Hepatocyte (in vitro differentiated cells): ENCODE measurements around the gene PEMT. TPM values are rescaled to one million over a fixed set of nuclear protein-coding genes. Genes with fewer than 3 reads are reported as not detected.

Experiments
- DNase-seq: peaks from one replicate; pipeline ENCODE4 v3.0.0-alpha.2; 2016; ENCODE audit warnings: low spot score
- H2AFZ ChIP-seq: fragments of 200-600 bp; sonication (generic); 2 replicates; pipeline ENCODE4 v1.6.0; 2016; ENCODE audit warnings: antibody characterized with exemption, mild to moderate bottlenecking
- H3K27ac ChIP-seq: fragments of 200-600 bp; sonication (generic); 2 replicates; pipeline ENCODE4 v1.5.1; 2016; ENCODE audit warnings: mild to moderate bottlenecking
- H3K27me3 ChIP-seq: fragments of 200-600 bp; sonication (generic); 2 replicates; pipeline ENCODE4 v1.6.1; 2016
- H3K36me3 ChIP-seq: fragments of 200-600 bp; sonication (generic); replicated peaks from 2 replicates; pipeline ENCODE4 v1.5.1; 2016; ENCODE audit warnings: low read depth; ENCODE audit not compliant: insufficient read depth
- H3K4me1 ChIP-seq: fragments of 200-600 bp; sonication (generic); 2 replicates; pipeline ENCODE4 v1.5.1; 2016; ENCODE audit warnings: mild to moderate bottlenecking, moderate library complexity; ENCODE audit not compliant: insufficient read depth
- H3K4me2 ChIP-seq: fragments of 200-600 bp; sonication (generic); 2 replicates; pipeline ENCODE4 v1.6.0; 2016
- H3K4me3 ChIP-seq: fragments of 200-600 bp; sonication (generic); 2 replicates; pipeline ENCODE4 v1.5.1; 2016; ENCODE audit warnings: mild to moderate bottlenecking
- H3K79me2 ChIP-seq: fragments of 200-600 bp; sonication (generic); 2 replicates; pipeline ENCODE4 v1.6.0; 2017; ENCODE audit warnings: mild to moderate bottlenecking
- H3K9me2 ChIP-seq: fragments of 200-600 bp; sonication (generic); replicated peaks from 2 replicates; pipeline ENCODE4 v1.6.0; 2017; ENCODE audit warnings: mild to moderate bottlenecking; ENCODE audit not compliant: insufficient read depth
- H3K9me3 ChIP-seq: fragments of 200-600 bp; sonication (generic); 2 replicates; pipeline ENCODE4 v1.5.1; 2016; ENCODE audit warnings: low read depth, mild to moderate bottlenecking
- H4K20me1 ChIP-seq: fragments of 200-600 bp; sonication (generic); 2 replicates; pipeline ENCODE4 v1.6.0; 2016; ENCODE audit warnings: mild to moderate bottlenecking; ENCODE audit not compliant: insufficient read depth, poor library complexity, severe bottlenecking
- CTCF ChIP-seq: fragments of 200-600 bp; sonication (generic); IDR thresholded peaks from 2 replicates; pipeline ENCODE4 v1.5.1; 2016; ENCODE audit warnings: antibody characterized with exemption, mild to moderate bottlenecking; ENCODE audit not compliant: poor library complexity
- EZH2 ChIP-seq: fragments of 200-600 bp; sonication (generic); IDR thresholded peaks from 2 replicates; pipeline ENCODE4 v1.6.1; 2016; ENCODE audit warnings: antibody characterized with exemption, mild to moderate bottlenecking, borderline replicate concordance
- EZH2phosphoT487 ChIP-seq: fragments of 200-600 bp; sonication (generic); IDR thresholded peaks from one replicate; pipeline ENCODE4 v1.6.1; 2018; ENCODE audit warnings: antibody characterized with exemption, mild to moderate bottlenecking, low read depth, moderate library complexity; ENCODE audit not compliant: unreplicated experiment, severe bottlenecking
- WGBS: methylation state at CpG from one replicate; pipeline ENCODE4 v1.1.6; 2016; ENCODE audit warnings: low lambda C conversion rate; ENCODE audit errors: missing lambda C conversion rate; 5-methylcytosine and 5-hydroxymethylcytosine counted together
- polyA plus RNA-seq: library from polyadenylated mRNA; unstranded; fragments of >200 nt; fragmentation: Nextera tagmentation; extraction: Ambion mirVana; gene quantifications from 2 replicates; pipeline ENCODE4 v1.2.1, GENCODE V29; 2016
- total RNA-seq: library from RNA; depleted of rRNA; stranded (reverse); fragments of >200 nt; gene quantifications from 2 replicates; pipeline ENCODE4 v1.2.3, GENCODE V29; 2014

Gene PEMT
- total and polyA plus RNA-seq, 2 experiments from 2014 or later = 50.1 to 70.4 TPM

- Histone ChIP-seq H3K27me3 (peaks cover 9% of the 10 kb centered on the region), H3K36me3 (no peaks in the 10 kb centered on the region), H3K79me2 (no peaks in the 10 kb centered on the region), H2AFZ (no peak overlapping the region), H3K4me3 (no peak overlapping the region), H3K9me2 (no peaks in the 10 kb centered on the region), H3K27ac (no peak overlapping the region), H3K9me3 (no peaks in the 10 kb centered on the region), H3K4me2 (peak overlapping the region; percentile 99), H4K20me1 (no peaks in the 10 kb centered on the region), H3K4me1 (peaks cover 21% of the 10 kb centered on the region)
- DNase-seq = no peak
- TF ChIP-seq CTCF (no peak), EZH2 (no peak), EZH2phosphoT487 (no peak)
- 38% methylated on average over 19 of the region's 19 CpGs for WGBS
Observed at GRCh38 chr17:17497065-17497844, 94.3 kb downstream of the PEMT start.

- peak within 1 kb of the TSS; percentile 96 for H2AFZ ChIP-seq
Observed at GRCh38 chr17:17496189-17497064, 95.1 kb downstream of the PEMT start, which contains the start of gene RASD1. RASD1 (minus strand) TSS chr17:17496395; CDS start chr17:17496181, 214 bp downstream.

GRCh38 chr17:17495536-17496188 lies 95.8 kb downstream of the PEMT start:
- Histone ChIP-seq H3K27me3 (peaks cover 9% of the 10 kb centered on the region), H2AFZ (peak overlapping the region; percentile 42), H3K9me3 (no peaks in the 10 kb centered on the region), H3K9me2 (no peaks in the 10 kb centered on the region), H3K4me1 (peaks cover 21% of the 10 kb centered on the region), H4K20me1 (no peaks in the 10 kb centered on the region), H3K36me3 (no peaks in the 10 kb centered on the region), H3K4me3 (peak overlapping the region; percentile 70), H3K4me2 (peak overlapping the region; percentile 99), H3K27ac (peak overlapping the region; percentile 25), H3K79me2 (no peaks in the 10 kb centered on the region)
- DNase-seq = peak; percentile 53
- WGBS = 3% methylated on average over 58 of the region's 65 CpGs
- TF ChIP-seq EZH2 (no peak), EZH2phosphoT487 (peak; percentile 59), CTCF (no peak)

More at GRCh38 chr17:17496189-17497064, 95.1 kb downstream of the PEMT start, which contains the start of gene RASD1:
- H3K27ac ChIP-seq = peak within 1 kb of the TSS; percentile 82
- H3K4me3 ChIP-seq = peak within 1 kb of the TSS; percentile 78
- peaks cover 9% of the 10 kb centered on the region for H3K27me3 ChIP-seq
- TF ChIP-seq EZH2 (no peak), CTCF (peak; percentile 87), EZH2phosphoT487 (no peak)
- WGBS = 1% methylated on average over 59 of the region's 93 CpGs
- no peaks in the 10 kb centered on the region for H4K20me1 ChIP-seq
- DNase-seq = peak; percentile 96
- no peaks in the 10 kb centered on the region for H3K9me2 ChIP-seq
- H3K36me3 ChIP-seq = no peaks in the 10 kb centered on the region
- H3K9me3 ChIP-seq = no peaks in the 10 kb centered on the region
- peaks cover 21% of the 10 kb centered on the region for H3K4me1 ChIP-seq
- no peaks in the 10 kb centered on the region for H3K79me2 ChIP-seq
- H3K4me2 ChIP-seq = peak within 1 kb of the TSS; percentile 99
